Measurements from ENCODE around the gene RIC1.

The RIC1 gene

DNA sequence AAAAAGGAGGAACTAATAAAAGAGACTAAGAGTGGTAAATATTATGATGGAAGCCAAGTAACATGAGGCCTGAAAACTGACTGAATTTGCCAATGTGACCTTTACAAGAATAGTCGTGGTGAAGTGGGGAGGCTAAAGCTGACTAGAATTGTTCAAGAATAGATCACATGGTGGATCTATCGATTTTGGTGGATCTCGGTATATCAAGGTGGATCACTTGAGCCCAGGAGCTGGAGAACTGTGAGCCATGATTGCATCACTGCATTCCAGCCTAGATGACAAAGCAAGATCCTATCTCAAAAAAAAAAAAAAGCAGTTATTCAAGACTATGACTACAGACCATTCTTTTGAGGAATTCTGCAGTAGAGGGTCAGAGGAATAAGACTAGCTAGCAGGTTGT lies 189.0 kb downstream of the RIC1 start:
- DNase-seq (ENCODE audit: low read depth, low spot score): no peak
- Histone ChIP-seq H3K9ac (ENCODE audit: insufficient read length) (no peak overlapping the region), H3K36me3 (ENCODE audit: insufficient read depth, low read length) (no peaks in the 10 kb centered on the region), H3K9me3 (ENCODE audit: low read depth, low read length) (no peaks in the 10 kb centered on the region), H3K27ac (no peak overlapping the region), H3K4me3 (no peak overlapping the region)
- no peak for TF ChIP-seq FOXP2 (optimal IDR thresholded peaks at IDR 0.05; ENCODE audit: control extremely low read depth, extremely low read length, insufficient read depth)
- TF ChIP-seq EZH2 (IDR thresholded peaks at IDR 0.05): no peak

DNA sequence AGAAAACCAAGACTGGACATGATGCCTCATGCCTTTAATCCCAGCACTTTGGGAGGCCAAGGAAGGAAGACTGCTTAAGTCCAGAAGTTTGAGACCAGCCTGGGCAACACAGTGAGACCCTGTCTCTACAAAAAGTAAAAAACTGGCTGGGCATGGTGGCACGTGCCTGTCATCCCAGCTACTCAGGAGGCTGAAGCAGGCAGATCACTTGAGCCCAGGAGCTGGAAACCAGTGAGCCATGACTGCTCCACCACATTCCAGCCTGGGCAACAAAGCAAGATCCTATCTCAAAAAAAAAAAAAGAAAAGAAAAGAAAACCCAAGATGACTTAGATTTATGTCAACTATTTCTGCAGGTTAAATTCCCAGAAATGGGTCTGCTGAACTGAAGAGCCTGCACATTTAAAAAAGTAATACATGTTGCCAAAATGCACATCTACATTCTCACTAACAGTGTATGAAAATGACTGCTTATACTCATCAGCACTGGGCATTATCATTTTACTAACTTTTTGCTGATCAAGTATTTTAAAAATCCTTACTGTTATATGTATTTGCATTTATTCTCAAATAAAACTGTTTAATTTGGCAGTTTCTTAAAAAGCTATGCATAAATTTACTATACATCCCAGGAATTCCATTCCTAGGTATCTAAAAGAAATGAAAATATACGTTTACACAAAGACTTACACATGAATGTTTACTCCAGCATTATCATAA lies 189.7 kb downstream of the RIC1 start:
- no peak for TF ChIP-seq EZH2 (IDR thresholded peaks at IDR 0.05)
- no peak for TF ChIP-seq FOXP2 (optimal IDR thresholded peaks at IDR 0.05; ENCODE audit: control extremely low read depth, extremely low read length, insufficient read depth)
- TF ChIP-seq POLR2AphosphoS5 (IDR thresholded peaks at IDR 0.05; ENCODE audit: borderline replicate concordance, low read depth, low read length): no peak
- no peak for DNase-seq (ENCODE audit: low read depth, low spot score)
- Histone ChIP-seq H3K4me3 (no peak overlapping the region), H3K27ac (no peak overlapping the region), H3K9ac (ENCODE audit: insufficient read length) (no peak overlapping the region), H3K9me3 (ENCODE audit: low read depth, low read length) (no peaks in the 10 kb centered on the region), H3K36me3 (ENCODE audit: insufficient read depth, low read length) (no peaks in the 10 kb centered on the region)

DNA sequence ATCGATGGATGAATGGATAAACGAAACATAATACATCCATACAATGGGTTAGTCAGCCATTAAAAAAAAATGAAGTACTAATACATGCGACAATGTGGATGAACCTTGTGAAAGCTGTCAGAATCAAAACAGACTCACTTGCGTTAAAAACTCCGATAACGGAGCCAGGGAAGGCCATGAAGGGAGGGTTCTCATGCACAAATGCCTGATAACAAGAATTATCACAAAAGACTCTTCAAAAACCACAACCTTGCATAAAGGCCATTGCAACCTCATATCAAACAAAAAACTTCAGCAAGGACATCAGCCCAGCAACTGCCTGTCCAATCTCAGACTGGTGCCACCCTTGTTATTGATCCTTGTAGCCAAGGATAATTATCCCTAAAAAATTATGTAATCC lies 190.3 kb downstream of the RIC1 start:
- no peaks in the 10 kb centered on the region for H3K36me3 ChIP-seq (ENCODE audit: insufficient read depth, low read length)
- H3K27ac ChIP-seq: no peak overlapping the region

DNA sequence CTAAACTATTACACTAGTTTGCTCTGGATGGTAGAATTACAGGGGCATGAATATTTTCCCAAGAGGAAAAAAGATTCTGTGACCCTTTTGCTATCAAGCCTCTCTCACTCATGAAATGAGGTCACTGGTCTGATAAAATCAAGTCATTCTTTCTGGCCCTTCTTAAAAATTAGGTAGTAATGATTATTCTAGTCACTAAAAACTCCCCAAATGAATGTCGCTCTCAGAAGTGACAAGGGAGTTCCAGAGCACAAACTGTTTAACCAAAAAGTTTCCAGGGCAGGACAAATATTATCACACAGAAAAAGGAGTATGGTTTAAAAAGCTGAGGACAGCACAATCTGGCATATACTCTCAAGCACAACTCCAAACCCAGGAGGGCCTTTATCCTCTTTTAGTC lies 191.5 kb downstream of the RIC1 start:
- no peak for DNase-seq (ENCODE audit: low read depth, low spot score)
- H3K4me3 ChIP-seq: no peak overlapping the region
- H3K9me3 ChIP-seq (ENCODE audit: low read depth, low read length): no peaks in the 10 kb centered on the region
- TF ChIP-seq POLR2AphosphoS5 (IDR thresholded peaks at IDR 0.05; ENCODE audit: borderline replicate concordance, low read depth, low read length) (no peak), EZH2 (IDR thresholded peaks at IDR 0.05) (no peak), FOXP2 (optimal IDR thresholded peaks at IDR 0.05; ENCODE audit: control extremely low read depth, extremely low read length, insufficient read depth) (no peak)
- no peaks in the 10 kb centered on the region for H3K36me3 ChIP-seq (ENCODE audit: insufficient read depth, low read length)
- H3K9ac ChIP-seq (ENCODE audit: insufficient read length): no peak overlapping the region
- H3K27ac ChIP-seq: no peak overlapping the region

More for the DNA sequence above, 190.3 kb downstream of the RIC1 start:
- Histone ChIP-seq H3K9me3 (ENCODE audit: low read depth, low read length) (no peaks in the 10 kb centered on the region), H3K4me3 (no peak overlapping the region), H3K9ac (ENCODE audit: insufficient read length) (no peak overlapping the region)
- DNase-seq (ENCODE audit: low read depth, low spot score): no peak
- no peak for TF ChIP-seq POLR2AphosphoS5 (IDR thresholded peaks at IDR 0.05; ENCODE audit: borderline replicate concordance, low read depth, low read length)
- no peak for TF ChIP-seq EZH2 (IDR thresholded peaks at IDR 0.05)
- no peak for TF ChIP-seq FOXP2 (optimal IDR thresholded peaks at IDR 0.05; ENCODE audit: control extremely low read depth, extremely low read length, insufficient read depth)

DNA sequence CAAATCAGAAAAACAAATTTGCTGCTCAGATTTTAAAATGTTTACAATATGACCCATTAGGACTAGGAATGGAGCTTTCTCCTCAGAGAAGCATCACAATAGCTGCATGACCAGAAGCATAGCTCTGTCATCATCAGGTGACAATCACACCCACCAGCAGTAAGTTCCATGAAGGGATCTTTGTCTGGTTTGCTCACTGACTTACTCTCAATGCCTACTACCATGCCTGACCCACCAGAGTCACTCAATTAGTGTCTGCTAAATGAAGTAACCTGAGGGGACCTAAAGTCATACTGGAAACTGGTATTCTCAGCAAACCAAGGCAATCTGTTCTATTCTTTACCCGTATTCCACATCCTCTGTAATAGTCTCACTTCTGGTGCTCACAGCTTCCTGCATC lies 196.3 kb downstream of the RIC1 start:
- no peak overlapping the region for H3K4me3 ChIP-seq
- TF ChIP-seq EZH2 (IDR thresholded peaks at IDR 0.05) (no peak), POLR2AphosphoS5 (IDR thresholded peaks at IDR 0.05; ENCODE audit: borderline replicate concordance, low read depth, low read length) (no peak), FOXP2 (optimal IDR thresholded peaks at IDR 0.05; ENCODE audit: control extremely low read depth, extremely low read length, insufficient read depth) (no peak)
- no peak overlapping the region for H3K27ac ChIP-seq
- no peaks in the 10 kb centered on the region for H3K36me3 ChIP-seq (ENCODE audit: insufficient read depth, low read length)
- H3K9me3 ChIP-seq (ENCODE audit: low read depth, low read length): no peaks in the 10 kb centered on the region
- no peak for DNase-seq (ENCODE audit: low read depth, low spot score)
- H3K9ac ChIP-seq (ENCODE audit: insufficient read length): no peak overlapping the region
